ENCODE measurements around the gene BUD31. TPM values are rescaled to one million over a fixed set of nuclear protein-coding genes. Genes with fewer than 3 reads are reported as not detected.

The BUD31 gene
- total and polyA plus RNA-seq, 2 of the 4 experiments (the other 2 are of a cell fraction), result 72.6 to 97.2 TPM

DNA sequence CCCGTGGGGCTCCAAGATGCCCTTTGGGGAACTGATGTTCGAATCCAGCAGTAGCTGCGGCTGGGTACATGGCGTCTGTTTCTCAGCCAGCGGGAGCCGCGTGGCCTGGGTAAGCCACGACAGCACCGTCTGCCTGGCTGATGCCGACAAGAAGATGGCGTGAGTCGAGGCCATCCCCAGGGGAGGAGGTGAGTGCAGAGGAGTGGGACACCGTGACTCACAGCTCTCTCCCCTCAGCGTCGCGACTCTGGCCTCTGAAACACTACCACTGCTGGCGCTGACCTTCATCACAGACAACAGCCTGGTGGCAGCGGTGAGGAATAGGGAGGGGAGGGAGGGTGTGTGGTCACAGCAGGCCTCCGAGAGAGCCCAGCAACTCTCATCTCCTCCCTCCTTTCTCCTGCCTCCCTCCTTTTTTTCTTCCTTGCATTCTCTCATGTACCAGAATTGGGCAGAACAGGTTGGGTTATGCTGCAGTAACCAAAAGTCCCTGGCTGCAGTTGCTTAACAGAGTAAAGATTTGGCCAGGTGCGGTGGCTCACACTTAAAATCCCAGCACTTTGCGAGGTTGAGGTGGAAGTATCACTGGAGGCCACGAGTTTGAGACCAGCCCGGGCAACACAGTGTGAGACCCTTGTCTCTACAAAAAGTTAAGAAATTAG lies 17.7 kb upstream of the BUD31 start:
- Histone ChIP-seq H2BK20ac (ENCODE audit: low read depth, low read length) (no peak overlapping the region), H3K4ac (ENCODE audit: low read depth, low read length) (no peak overlapping the region), H2BK15ac (ENCODE audit: low read depth, low read length) (no peak overlapping the region), H2BK5ac (ENCODE audit: low read depth, low read length, poor library complexity, severe bottlenecking) (no peak overlapping the region), H3K23ac (ENCODE audit: low read depth, low read length) (no peak overlapping the region), H3K27ac (ENCODE audit: insufficient read depth, low read length) (no peak overlapping the region), H3K18ac (ENCODE audit: low read depth, low read length) (no peak overlapping the region), H4K20me1 (ENCODE audit: insufficient read depth, low read length) (peaks cover 40% of the 10 kb centered on the region), H4K91ac (ENCODE audit: insufficient read depth, low read depth, low read length) (no peak overlapping the region), H3K36me3 (ENCODE audit: control insufficient read depth, insufficient read depth, low read length) (peaks cover 64% of the 10 kb centered on the region), H3K4me3 (ENCODE audit: insufficient read depth, low read depth, low read length) (no peak overlapping the region), H3K79me1 (ENCODE audit: low read depth in 1 of 2, low read length in 2 of 2) (peaks cover 5 to 58% of the 10 kb centered on the region in 2 experiments), H2AK9ac (replicated peaks; ENCODE audit: low read depth, low read length, poor library complexity) (no peak overlapping the region), H3K9me1 (ENCODE audit: insufficient read depth, low read length) (peaks cover 3% of the 10 kb centered on the region), H3K9me3 (ENCODE audit: control insufficient read depth, insufficient read depth, low read length) (no peaks in the 10 kb centered on the region), H4K8ac (ENCODE audit: low read depth in 2 of 2, low read length in 2 of 2) (no peak overlapping the region), H3K4me2 (ENCODE audit: low read depth, low read length) (no peak overlapping the region), H4K5ac (ENCODE audit: low read depth, low read length) (no peak overlapping the region), H3K4me1 (ENCODE audit: control insufficient read depth, insufficient read depth, low read length) (peaks cover 7% of the 10 kb centered on the region), H3K56ac (ENCODE audit: extremely low read depth, insufficient read depth, low read length) (no peak overlapping the region), H2AK5ac (ENCODE audit: low read depth, low read length) (no peak overlapping the region), H3K9ac (ENCODE audit: low read depth, low read length) (no peak overlapping the region), H2AFZ (replicated peaks; ENCODE audit: low read length, poor library complexity) (peak overlapping the region; percentile 51), H2BK120ac (ENCODE audit: low read depth, low read length) (no peak overlapping the region), H3K27me3 (ENCODE audit: control insufficient read depth, insufficient read depth, low read length) (no peaks in the 10 kb centered on the region), H3K14ac (replicated peaks; ENCODE audit: low read depth, low read length) (no peak overlapping the region)
- DNase-seq (no peak), ATAC-seq (ENCODE audit: low read depth) (no peak)
- BruUV-seq (replicated peaks), result no TSS peak
- in situ Hi-C loops (cut with MboI; ENCODE audit: low sequenced_read_pairs) (no loop called here), dilution Hi-C loops (cut with HindIII; ENCODE audit: low sequenced_read_pairs, unreplicated experiment) (no loop called here), intact Hi-C loops (cut with micrococcal nuclease) (no loop called here)
- 95% methylated on average over 8 of the region's 23 CpGs; no CpG with 5 or more reads in 1 of the 2 experiments for WGBS, 2 experiments (ENCODE audit: extremely low coverage in 2 of 2, insufficient read length in 1 of 2)
- TF ChIP-seq FOS (IDR thresholded peaks at IDR 0.05; ENCODE audit: low read depth, low read length) (no peak), CHD1 (IDR thresholded peaks at IDR 0.05; ENCODE audit: low read depth, low read length) (no peak), SMC3 (IDR thresholded peaks at IDR 0.05; ENCODE audit: low read depth, low read length) (no peak), RFX5 (IDR thresholded peaks at IDR 0.05; ENCODE audit: low read depth, low read length) (no peak), RCOR1 (IDR thresholded peaks at IDR 0.05; ENCODE audit: insufficient replicate concordance, low read length) (no peak), POLR2A (IDR thresholded peaks at IDR 0.05; ENCODE audit: low read depth, low read length) (no peak), MAZ (IDR thresholded peaks at IDR 0.05; ENCODE audit: borderline replicate concordance, low read depth, low read length) (no peak), CEBPB (IDR thresholded peaks at IDR 0.05; ENCODE audit: low read depth, low read length) (no peak), ELK1 (IDR thresholded peaks at IDR 0.05; ENCODE audit: borderline replicate concordance, low read depth, low read length) (no peak), NFE2L2 (IDR thresholded peaks at IDR 0.05; ENCODE audit: low read depth, low read length) (no peak), RAD21 (IDR thresholded peaks at IDR 0.05; ENCODE audit: low read length) (no peak), BHLHE40 (IDR thresholded peaks at IDR 0.05; ENCODE audit: low read depth, low read length) (no peak), MAFK (IDR thresholded peaks at IDR 0.05; ENCODE audit: low read depth, low read length) (no peak), MXI1 (IDR thresholded peaks at IDR 0.05; ENCODE audit: borderline replicate concordance, low read depth, low read length) (no peak)
- TF ChIP-seq, protein P1, sequence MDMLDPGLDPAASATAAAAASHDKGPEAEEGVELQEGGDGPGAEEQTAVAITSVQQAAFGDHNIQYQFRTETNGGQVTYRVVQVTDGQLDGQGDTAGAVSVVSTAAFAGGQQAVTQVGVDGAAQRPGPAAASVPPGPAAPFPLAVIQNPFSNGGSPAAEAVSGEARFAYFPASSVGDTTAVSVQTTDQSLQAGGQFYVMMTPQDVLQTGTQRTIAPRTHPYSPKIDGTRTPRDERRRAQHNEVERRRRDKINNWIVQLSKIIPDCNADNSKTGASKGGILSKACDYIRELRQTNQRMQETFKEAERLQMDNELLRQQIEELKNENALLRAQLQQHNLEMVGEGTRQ (IDR thresholded peaks at IDR 0.05; ENCODE audit: low read depth, low read length), result no peak
- TF ChIP-seq, protein P2, sequence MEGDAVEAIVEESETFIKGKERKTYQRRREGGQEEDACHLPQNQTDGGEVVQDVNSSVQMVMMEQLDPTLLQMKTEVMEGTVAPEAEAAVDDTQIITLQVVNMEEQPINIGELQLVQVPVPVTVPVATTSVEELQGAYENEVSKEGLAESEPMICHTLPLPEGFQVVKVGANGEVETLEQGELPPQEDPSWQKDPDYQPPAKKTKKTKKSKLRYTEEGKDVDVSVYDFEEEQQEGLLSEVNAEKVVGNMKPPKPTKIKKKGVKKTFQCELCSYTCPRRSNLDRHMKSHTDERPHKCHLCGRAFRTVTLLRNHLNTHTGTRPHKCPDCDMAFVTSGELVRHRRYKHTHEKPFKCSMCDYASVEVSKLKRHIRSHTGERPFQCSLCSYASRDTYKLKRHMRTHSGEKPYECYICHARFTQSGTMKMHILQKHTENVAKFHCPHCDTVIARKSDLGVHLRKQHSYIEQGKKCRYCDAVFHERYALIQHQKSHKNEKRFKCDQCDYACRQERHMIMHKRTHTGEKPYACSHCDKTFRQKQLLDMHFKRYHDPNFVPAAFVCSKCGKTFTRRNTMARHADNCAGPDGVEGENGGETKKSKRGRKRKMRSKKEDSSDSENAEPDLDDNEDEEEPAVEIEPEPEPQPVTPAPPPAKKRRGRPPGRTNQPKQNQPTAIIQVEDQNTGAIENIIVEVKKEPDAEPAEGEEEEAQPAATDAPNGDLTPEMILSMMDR (conservative IDR thresholded peaks at IDR 0.05; ENCODE audit: low read depth, low read length), result no peak
- ChIA-PET POLR2A (ENCODE audit: unreplicated experiment) (no interaction called here), CTCF (interaction anchor here (0.8 kb wide), 1 partner anchor 389 kb away, joined by 3 read pairs; no protein-coding TSS in a partner anchor)

Measured in IMR-90 (cell line).